Stimulated activated naive CD4-positive, alpha-beta T cell treated with Interleukin-2 at 50 U/mL for 16 hours (primary cell): Measurements from ENCODE around the gene SRCIN1.

Experiments used
- DNase-seq: peaks from one replicate; lab custom pipeline; 2025; lab: John Stamatoyannopoulos, UW

The SRCIN1 gene

GRCh38 chr17:38600906-38601305 is 4.8 kb downstream of the SRCIN1 start:
- DNase-seq = no peak

- DNase-seq = no peak
Observed at GRCh38 chr17:38600416-38600815, 5.3 kb downstream of the SRCIN1 start.

- no peak for DNase-seq
Observed at GRCh38 chr17:38599398-38599856, 6.3 kb downstream of the SRCIN1 start.

GRCh38 chr17:38598995-38599394 is 6.8 kb downstream of the SRCIN1 start:
- DNase-seq = no peak

GRCh38 chr17:38598536-38598935 is 7.2 kb downstream of the SRCIN1 start:
- DNase-seq = no peak

GRCh38 chr17:38597375-38597774 is 8.4 kb downstream of the SRCIN1 start:
- DNase-seq = no peak

GRCh38 chr17:38596651-38597050 is 9.1 kb downstream of the SRCIN1 start:
- no peak for DNase-seq

GRCh38 chr17:38595892-38596291 is 9.9 kb downstream of the SRCIN1 start:
- DNase-seq = no peak

- no peak for DNase-seq
Observed at GRCh38 chr17:38594152-38594551, 11.6 kb downstream of the SRCIN1 start.

GRCh38 chr17:38592487-38592886 is 13.3 kb downstream of the SRCIN1 start:
- no peak for DNase-seq

- no peak for DNase-seq
Observed at GRCh38 chr17:38591759-38592241, 14.0 kb downstream of the SRCIN1 start.

GRCh38 chr17:38590988-38591758 is 14.6 kb downstream of the SRCIN1 start:
- DNase-seq = no peak

GRCh38 chr17:38589462-38590114 is 16.2 kb downstream of the SRCIN1 start:
- no peak for DNase-seq

GRCh38 chr17:38588788-38589174 is 17.0 kb downstream of the SRCIN1 start:
- no peak for DNase-seq

- no peak for DNase-seq
Observed at GRCh38 chr17:38587947-38588787, 17.6 kb downstream of the SRCIN1 start.

- no peak for DNase-seq
Observed at GRCh38 chr17:38587203-38587602, 18.5 kb downstream of the SRCIN1 start.

GRCh38 chr17:38586788-38587187 is 19.0 kb downstream of the SRCIN1 start:
- no peak for DNase-seq

- no peak for DNase-seq
Observed at GRCh38 chr17:38585918-38586529, 19.7 kb downstream of the SRCIN1 start.

- no peak for DNase-seq
Observed at GRCh38 chr17:38585056-38585917, 20.5 kb downstream of the SRCIN1 start.

- peak; percentile 30 for DNase-seq
Observed at GRCh38 chr17:38584350-38584925, 21.3 kb downstream of the SRCIN1 start.
